NCI-H2196 (cell line): ENCODE results near the gene KCTD16.
A peak's percentile ranks its signal among the peaks of the same experiment; 100 is the strongest.

Experiments used
- DNase-seq: peaks from one replicate; lab custom pipeline; 2025; ENCODE audit not compliant: unreplicated experiment; lab: John Stamatoyannopoulos, UW

KCTD16 gene

GRCh38 chr5:144281784-144282183, 111.1 kb downstream of the KCTD16 start:
- DNase-seq = no peak

GRCh38 chr5:144284036-144284435, 113.4 kb downstream of the KCTD16 start:
- no peak for DNase-seq

- DNase-seq = no peak
These were observed 114.3 kb downstream of the KCTD16 start for GRCh38 chr5:144284931-144285502.

- DNase-seq = no peak
These were observed 118.6 kb downstream of the KCTD16 start for GRCh38 chr5:144289277-144289676.

GRCh38 chr5:144292029-144292428, 121.4 kb downstream of the KCTD16 start:
- DNase-seq = no peak

- no peak for DNase-seq
These were observed 124.6 kb downstream of the KCTD16 start for GRCh38 chr5:144295284-144295683.

GRCh38 chr5:144297081-144297480, 126.4 kb downstream of the KCTD16 start:
- no peak for DNase-seq

- DNase-seq = no peak
These were observed 128.0 kb downstream of the KCTD16 start for GRCh38 chr5:144298658-144299057.

- no peak for DNase-seq
These were observed 134.0 kb downstream of the KCTD16 start for GRCh38 chr5:144304688-144305087.

- DNase-seq = no peak
These were observed 137.1 kb downstream of the KCTD16 start for GRCh38 chr5:144307736-144308135.

GRCh38 chr5:144308174-144308573, 137.5 kb downstream of the KCTD16 start:
- DNase-seq = no peak

GRCh38 chr5:144308906-144309670, 138.4 kb downstream of the KCTD16 start:
- DNase-seq = no peak

GRCh38 chr5:144310621-144311020, 139.9 kb downstream of the KCTD16 start:
- DNase-seq = no peak

- DNase-seq = no peak
These were observed 142.6 kb downstream of the KCTD16 start for GRCh38 chr5:144313147-144313726.

GRCh38 chr5:144315026-144315425, 144.4 kb downstream of the KCTD16 start:
- no peak for DNase-seq

GRCh38 chr5:144315994-144316634, 145.4 kb downstream of the KCTD16 start:
- no peak for DNase-seq

- DNase-seq = no peak
These were observed 147.3 kb downstream of the KCTD16 start for GRCh38 chr5:144318011-144318410.

- no peak for DNase-seq
These were observed 147.8 kb downstream of the KCTD16 start for GRCh38 chr5:144318460-144318859.

GRCh38 chr5:144323181-144323580, 152.5 kb downstream of the KCTD16 start:
- DNase-seq = no peak

- DNase-seq = no peak
These were observed 154.9 kb downstream of the KCTD16 start for GRCh38 chr5:144325532-144325931.

GRCh38 chr5:144328494-144328893, 157.8 kb downstream of the KCTD16 start:
- DNase-seq = peak; percentile 16

GRCh38 chr5:144328980-144329379, 158.3 kb downstream of the KCTD16 start:
- DNase-seq = no peak
